Gastrocnemius medialis (tissue), 4 donors: ENCODE results near the gene COX14.

Source experiments
- POLR2A ChIP-seq, 2 donors: fragments of 450-650 bp; IDR thresholded peaks; one replicate each; pipeline ENCODE4 v1.6.1; 2017; ENCODE audit warnings: antibody characterized with exemption in 2 of 2, mild to moderate bottlenecking in 2 of 2, moderate library complexity in 2 of 2
- TF ChIP-seq, protein P1 (sequence below), 5 experiments: fragments of 450-650 bp in 3 of 5; fragments of 200-600 bp in 2 of 5; sonication (generic) in 2 of 5; IDR thresholded peaks in 4 of 5; conservative IDR thresholded peaks in 1 of 5; 1 replicate in 4 of 5; 2 replicates in 1 of 5; pipeline ENCODE4 v1.5.1; 2016 to 2019; ENCODE audit warnings: antibody characterized with exemption in 5 of 5, mild to moderate bottlenecking in 3 of 5, moderate library complexity in 3 of 5

- TF ChIP-seq POLR2A (IDR thresholded peaks at IDR 0.05), result no peak
- TF ChIP-seq, protein P1, sequence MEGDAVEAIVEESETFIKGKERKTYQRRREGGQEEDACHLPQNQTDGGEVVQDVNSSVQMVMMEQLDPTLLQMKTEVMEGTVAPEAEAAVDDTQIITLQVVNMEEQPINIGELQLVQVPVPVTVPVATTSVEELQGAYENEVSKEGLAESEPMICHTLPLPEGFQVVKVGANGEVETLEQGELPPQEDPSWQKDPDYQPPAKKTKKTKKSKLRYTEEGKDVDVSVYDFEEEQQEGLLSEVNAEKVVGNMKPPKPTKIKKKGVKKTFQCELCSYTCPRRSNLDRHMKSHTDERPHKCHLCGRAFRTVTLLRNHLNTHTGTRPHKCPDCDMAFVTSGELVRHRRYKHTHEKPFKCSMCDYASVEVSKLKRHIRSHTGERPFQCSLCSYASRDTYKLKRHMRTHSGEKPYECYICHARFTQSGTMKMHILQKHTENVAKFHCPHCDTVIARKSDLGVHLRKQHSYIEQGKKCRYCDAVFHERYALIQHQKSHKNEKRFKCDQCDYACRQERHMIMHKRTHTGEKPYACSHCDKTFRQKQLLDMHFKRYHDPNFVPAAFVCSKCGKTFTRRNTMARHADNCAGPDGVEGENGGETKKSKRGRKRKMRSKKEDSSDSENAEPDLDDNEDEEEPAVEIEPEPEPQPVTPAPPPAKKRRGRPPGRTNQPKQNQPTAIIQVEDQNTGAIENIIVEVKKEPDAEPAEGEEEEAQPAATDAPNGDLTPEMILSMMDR (IDR thresholded peaks at IDR 0.05 in 4 of 5, conservative IDR thresholded peaks at IDR 0.05 in 1 of 5), result no peak
These were observed 39.7 kb upstream of the COX14 start for GRCh38 chr12:50072198-50072907.
